Spleen (tissue), 11 donors: ENCODE measurements around the gene LPP. TPM values are rescaled to one million over a fixed set of nuclear protein-coding genes. Genes with fewer than 3 reads are reported as not detected.

Experiments
- DNase-seq: peaks from one replicate; pipeline ENCODE4 v3.0.0-alpha.2; 2020
- H3K27ac ChIP-seq, 8 donors: fragments of 200-600 bp; sonication (generic) in 7 of 8; 1 replicate in 4 of 8; 2 replicates in 4 of 8; pipeline versions ENCODE4 v1.5.0 to v1.8.0; 2016 to 2021; ENCODE audit warnings: inconsistent platforms in 4 of 8, mild to moderate bottlenecking in 4 of 8, moderate library complexity in 1 of 8
- H3K27me3 ChIP-seq, 7 donors: fragments of 200-600 bp; sonication (generic) in 6 of 7; replicated peaks in 1 of 7; 1 replicate in 4 of 7; 2 replicates in 3 of 7; pipeline versions ENCODE4 v1.5.0 to v1.8.0; 2016 to 2021; ENCODE audit warnings: inconsistent platforms in 3 of 7, mild to moderate bottlenecking in 1 of 7
- H3K36me3 ChIP-seq, 6 donors: fragments of 200-600 bp; sonication (generic) in 5 of 6; 1 replicate in 4 of 6; 2 replicates in 2 of 6; pipeline versions ENCODE4 v1.5.0 to v1.8.0; 2016 to 2021; ENCODE audit warnings: inconsistent platforms in 2 of 6
- H3K4me1 ChIP-seq, 6 donors: fragments of 200-600 bp; sonication (generic) in 5 of 6; 1 replicate in 3 of 6; 2 replicates in 3 of 6; pipeline versions ENCODE4 v1.5.0 to v1.8.0; 2016 to 2021; ENCODE audit warnings: inconsistent platforms in 3 of 6
- H3K4me3 ChIP-seq, 8 donors: fragments of 200-600 bp; sonication (generic) in 7 of 8; 1 replicate in 4 of 8; 2 replicates in 4 of 8; pipeline versions ENCODE4 v1.5.0 to v1.8.0; 2016 to 2021; ENCODE audit warnings: inconsistent platforms in 4 of 8, mild to moderate bottlenecking in 4 of 8, moderate library complexity in 2 of 8
- H3K9me3 ChIP-seq, 8 donors: fragments of 200-600 bp; sonication (generic) in 7 of 8; 1 replicate in 4 of 8; 2 replicates in 4 of 8; pipeline versions ENCODE4 v1.5.0 to v1.8.0; 2016 to 2021; ENCODE audit warnings: inconsistent platforms in 4 of 8
- POLR2A ChIP-seq, 3 donors: fragments of 450-650 bp; IDR thresholded peaks; one replicate each; pipeline ENCODE4 v1.5.1; 2017; ENCODE audit warnings: antibody characterized with exemption in 3 of 3, mild to moderate bottlenecking in 1 of 3
- POLR2AphosphoS5 ChIP-seq, 3 donors: sonication (generic); formaldehyde crosslinking; IDR thresholded peaks; one replicate each; pipeline ENCODE4 v1.5.1; 2017; ENCODE audit warnings: antibody characterized with exemption in 3 of 3
- WGBS, 5 donors: extraction: QIAGEN DNeasy Blood & Tissue Kit in 3 of 5; methylation state at CpG; one replicate each; pipeline versions ENCODE4 v1.1.5 to v1.1.7; 2013 to 2018; 5-methylcytosine and 5-hydroxymethylcytosine counted together
- intact Hi-C: fragments of 100-400 bp; cut with DNase I; formaldehyde crosslinking; loops from one replicate; pipeline ENCODE4 v1.15.0; 2023; ENCODE audit warnings: low total_unique reads
- polyA plus RNA-seq, 3 donors: library from polyadenylated mRNA; stranded (reverse); fragments of 200-250 nt; gene quantifications; one replicate each; pipeline ENCODE4 v1.2.1, GENCODE V29; 2013
- total RNA-seq, 7 donors: library from RNA; depleted of rRNA in 3 of 7; stranded (reverse); fragments of >200 nt in 3 of 7; fragmentation: NEBNext Ultra II Directional in 4 of 7; extraction: Animal tissue kit (Norgen Biotek cat#: 25700) in 4 of 7; gene quantifications; one replicate each; pipeline versions ENCODE4 v1.1.0 to v1.2.1, GENCODE V29; 2016 to 2021
- TF ChIP-seq, protein P1 (sequence below), 11 experiments: fragments of 200-600 bp in 7 of 11; fragments of 450-650 bp in 4 of 11; sonication (generic) in 4 of 11; IDR thresholded peaks in 8 of 11; conservative IDR thresholded peaks in 3 of 11; 1 replicate in 7 of 11; 2 replicates in 4 of 11; pipeline versions ENCODE4 v1.4.0 to v1.8.0; 2016 to 2021; ENCODE audit warnings: antibody characterized with exemption in 11 of 11, inconsistent platforms in 4 of 11, mild to moderate bottlenecking in 1 of 11
- donor health status: healthy with polysubstance abuse.
- donor health status: DM: no; HTN: no; CAD: no; lungs with moderate emphysema.
- donor health status: DM: no; HTN: no; CAD: no.
- donor health status: Bipolar disorder and iron deficiency.
- donor health status: healthy.
- donor health status: DM: no; HTN: no; CAD: no.
- donor health status: DM: yes; HTN: yes; CAD: no.

LPP gene
- total and polyA plus RNA-seq, 10 donors: 2.4 to 270 (median 156) TPM

DNA sequence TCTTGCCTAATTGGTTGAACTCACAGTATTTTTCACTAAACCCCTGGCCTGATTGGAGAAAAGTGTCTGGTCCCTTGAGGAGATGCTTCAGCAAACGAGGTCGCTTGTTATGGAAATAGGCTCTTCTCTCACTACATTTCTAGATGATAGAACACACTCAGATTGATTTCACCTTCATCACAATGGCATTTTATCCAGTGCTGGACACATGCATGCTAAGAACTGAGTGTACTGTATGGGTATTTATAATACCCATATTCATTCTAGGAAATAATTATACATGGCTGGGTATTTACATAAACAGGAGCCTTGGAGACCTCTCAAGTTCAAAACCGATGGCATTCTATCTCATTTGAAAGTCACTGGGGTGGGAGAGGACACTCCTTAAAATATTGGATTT, 444.9 kb downstream of the LPP start:
- Histone ChIP-seq H3K36me3 (no peaks in the 10 kb centered on the region), H3K4me3 (no peak overlapping the region), H3K9me3 (no peaks in the 10 kb centered on the region), H3K27ac (no peak overlapping the region), H3K4me1 (peaks cover 0 to 11% (median 0%) of the 10 kb centered on the region in 6 donors), H3K27me3 (no peaks in the 10 kb centered on the region)
- intact Hi-C loops: no loop called here
- DNase-seq: no peak
- 85 to 96% (median 95%) methylated on average over 3 of the region's 3 CpGs for WGBS, 5 donors
- TF ChIP-seq, protein P1, sequence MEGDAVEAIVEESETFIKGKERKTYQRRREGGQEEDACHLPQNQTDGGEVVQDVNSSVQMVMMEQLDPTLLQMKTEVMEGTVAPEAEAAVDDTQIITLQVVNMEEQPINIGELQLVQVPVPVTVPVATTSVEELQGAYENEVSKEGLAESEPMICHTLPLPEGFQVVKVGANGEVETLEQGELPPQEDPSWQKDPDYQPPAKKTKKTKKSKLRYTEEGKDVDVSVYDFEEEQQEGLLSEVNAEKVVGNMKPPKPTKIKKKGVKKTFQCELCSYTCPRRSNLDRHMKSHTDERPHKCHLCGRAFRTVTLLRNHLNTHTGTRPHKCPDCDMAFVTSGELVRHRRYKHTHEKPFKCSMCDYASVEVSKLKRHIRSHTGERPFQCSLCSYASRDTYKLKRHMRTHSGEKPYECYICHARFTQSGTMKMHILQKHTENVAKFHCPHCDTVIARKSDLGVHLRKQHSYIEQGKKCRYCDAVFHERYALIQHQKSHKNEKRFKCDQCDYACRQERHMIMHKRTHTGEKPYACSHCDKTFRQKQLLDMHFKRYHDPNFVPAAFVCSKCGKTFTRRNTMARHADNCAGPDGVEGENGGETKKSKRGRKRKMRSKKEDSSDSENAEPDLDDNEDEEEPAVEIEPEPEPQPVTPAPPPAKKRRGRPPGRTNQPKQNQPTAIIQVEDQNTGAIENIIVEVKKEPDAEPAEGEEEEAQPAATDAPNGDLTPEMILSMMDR (IDR thresholded peaks at IDR 0.05 in 8 of 11, conservative IDR thresholded peaks at IDR 0.05 in 3 of 11): no peak
- TF ChIP-seq POLR2A (IDR thresholded peaks at IDR 0.05) (no peak), POLR2AphosphoS5 (IDR thresholded peaks at IDR 0.05) (no peak)

DNA sequence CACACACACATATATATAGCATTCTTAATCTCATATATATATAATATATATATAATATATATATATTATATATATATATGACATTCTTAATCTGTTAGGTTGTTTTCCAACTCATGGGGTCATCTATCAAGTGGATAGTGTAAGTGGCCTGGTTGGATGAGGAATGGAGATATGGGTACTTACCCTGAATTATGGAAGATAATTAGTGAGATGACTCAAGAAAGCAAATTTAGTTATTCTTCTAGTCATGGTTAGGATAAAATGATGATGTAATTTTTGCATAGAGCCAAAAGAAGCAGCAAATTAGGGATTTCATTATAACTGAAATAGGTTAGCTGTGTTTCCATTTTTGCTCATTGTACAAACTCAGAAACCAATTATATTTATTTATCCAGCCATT, 448.2 kb downstream of the LPP start:
- DNase-seq: no peak
- no peaks in the 10 kb centered on the region for H3K27me3 ChIP-seq
- TF ChIP-seq, protein P1 (IDR thresholded peaks at IDR 0.05 in 8 of 11, conservative IDR thresholded peaks at IDR 0.05 in 3 of 11): no peak
- TF ChIP-seq POLR2A (IDR thresholded peaks at IDR 0.05) (no peak), POLR2AphosphoS5 (IDR thresholded peaks at IDR 0.05) (no peak)
- H3K36me3 ChIP-seq: no peaks in the 10 kb centered on the region
- H3K4me1 ChIP-seq: peaks cover 0 to 7% (median 2%) of the 10 kb centered on the region in 6 donors
- H3K9me3 ChIP-seq: no peaks in the 10 kb centered on the region
- no peak overlapping the region for H3K27ac ChIP-seq
- intact Hi-C loops: no loop called here
- H3K4me3 ChIP-seq: no peak overlapping the region

GRCh38 chr3:188602620-188603019, 448.7 kb downstream of the LPP start:
- no peak for DNase-seq
- Histone ChIP-seq H3K27ac (no peak overlapping the region), H3K36me3 (no peaks in the 10 kb centered on the region), H3K4me3 (no peak overlapping the region), H3K4me1 (peaks cover 0 to 7% (median 2%) of the 10 kb centered on the region in 6 donors), H3K9me3 (peaks cover 0 to under 1% (median 0%) of the 10 kb centered on the region in 8 donors), H3K27me3 (no peaks in the 10 kb centered on the region)
- 88 to 94% (median 90%) methylated on average over 3 of the region's 3 CpGs for WGBS, 5 donors
- intact Hi-C loops: no loop called here
- TF ChIP-seq POLR2A (IDR thresholded peaks at IDR 0.05) (no peak), POLR2AphosphoS5 (IDR thresholded peaks at IDR 0.05) (no peak)
- TF ChIP-seq, protein P1 (IDR thresholded peaks at IDR 0.05 in 8 of 11, conservative IDR thresholded peaks at IDR 0.05 in 3 of 11): no peak

GRCh38 chr3:188604651-188605050, 450.7 kb downstream of the LPP start:
- DNase-seq: no peak
- WGBS, 5 donors: 86 to 100% (median 91%) methylated on average over 1 of the region's 1 CpG
- H3K36me3 ChIP-seq: peaks cover 2 to 13% (median 8%) of the 10 kb centered on the region in 6 donors
- no peak overlapping the region for H3K27ac ChIP-seq
- peaks cover 0 to 13% (median 9%) of the 10 kb centered on the region in 8 donors for H3K9me3 ChIP-seq
- peaks cover 0 to 7% (median 2%) of the 10 kb centered on the region in 6 donors for H3K4me1 ChIP-seq
- H3K27me3 ChIP-seq: no peaks in the 10 kb centered on the region
- no peak overlapping the region for H3K4me3 ChIP-seq
- no peak for TF ChIP-seq POLR2AphosphoS5 (IDR thresholded peaks at IDR 0.05)
- TF ChIP-seq, protein P1 (IDR thresholded peaks at IDR 0.05 in 8 of 11, conservative IDR thresholded peaks at IDR 0.05 in 3 of 11): no peak
- TF ChIP-seq POLR2A (IDR thresholded peaks at IDR 0.05): no peak
- intact Hi-C loops: no loop called here
